Stimulated activated CD4-positive, alpha-beta T cell treated with anti-CD3 and anti-CD28 coated beads, Interleukin-15, amount 100 ng/mL, for 24 hours (primary cell): ENCODE measurements around the gene RBM5.

Source experiments
- DNase-seq: peaks from one replicate; pipeline ENCODE4 v3.0.0-alpha.2; 2020

The RBM5 gene

DNA sequence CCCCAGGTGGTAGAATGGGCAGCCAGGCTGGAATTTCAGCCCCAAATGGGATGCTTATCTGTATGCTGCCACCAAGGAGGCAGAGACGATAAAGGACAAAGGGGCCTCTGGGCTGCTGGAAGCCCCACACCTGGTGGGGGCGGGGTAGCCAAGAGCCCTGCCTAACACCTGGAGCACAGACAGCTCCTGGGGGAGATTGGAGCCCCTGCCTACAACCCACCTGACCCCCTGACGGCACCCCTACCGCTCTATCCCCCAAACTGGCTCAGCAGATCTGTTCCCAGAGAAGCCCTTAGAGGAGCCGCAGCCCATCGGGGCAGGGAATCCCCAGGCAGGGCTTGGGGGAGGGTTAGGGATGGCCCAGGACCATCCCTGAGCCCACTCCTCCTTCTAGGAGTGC lies 50.6 kb downstream of the RBM5 start:
- no peak for DNase-seq

GRCh38 chr3:50139718-50140423 lies 51.2 kb downstream of the RBM5 start:
- no peak for DNase-seq

GRCh38 chr3:50140990-50141389 lies 52.3 kb downstream of the RBM5 start:
- DNase-seq: no peak

DNA sequence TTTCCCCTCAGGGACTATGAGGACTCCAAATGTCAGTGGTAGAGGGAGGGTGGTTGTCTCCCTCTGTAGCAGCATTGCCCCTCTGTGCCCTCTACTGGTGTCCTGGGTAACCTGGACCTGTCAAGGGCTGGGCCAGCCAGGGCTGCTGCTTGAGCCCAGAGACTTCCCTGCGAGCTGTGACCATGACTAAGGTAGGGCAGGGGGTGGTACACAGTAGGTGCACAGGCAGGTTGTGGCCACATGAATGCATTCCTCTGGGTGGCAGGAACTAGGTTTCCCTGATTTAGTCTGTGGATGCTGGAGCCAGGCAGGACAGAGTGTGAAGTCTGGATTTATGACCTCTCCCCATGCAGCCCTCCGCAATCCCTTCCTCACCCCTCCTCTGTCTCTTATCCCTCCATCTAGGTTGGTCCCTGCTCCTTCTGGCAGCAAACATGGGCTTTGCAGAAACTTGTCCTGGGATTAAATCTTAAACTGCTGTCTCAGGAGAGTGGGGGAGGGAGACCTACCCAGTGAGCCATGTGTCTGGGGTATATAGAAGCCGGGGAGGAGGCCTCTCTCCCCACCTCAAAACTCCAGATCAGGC lies 57.7 kb downstream of the RBM5 start:
- DNase-seq: no peak

DNA sequence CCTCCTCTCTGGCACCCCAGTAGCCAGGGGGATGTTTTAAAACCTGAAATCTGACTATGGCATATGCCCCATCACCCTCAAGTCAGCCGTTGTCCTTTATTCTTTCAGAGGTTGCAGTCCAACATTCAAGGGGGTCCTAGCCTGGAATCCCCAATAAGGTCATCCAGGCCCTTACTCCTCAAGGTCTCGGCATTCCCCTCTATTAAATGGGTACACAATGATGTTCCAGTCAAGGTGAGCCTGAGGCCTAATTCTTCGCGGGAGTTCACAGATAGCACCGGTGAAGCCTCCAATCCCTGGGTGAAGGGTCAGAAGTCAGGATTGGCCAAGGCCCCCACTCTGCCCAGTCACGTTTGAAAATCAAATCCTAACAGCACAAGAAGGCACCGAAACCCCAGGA lies 58.3 kb downstream of the RBM5 start:
- DNase-seq: no peak

GRCh38 chr3:50147447-50147846 lies 58.7 kb downstream of the RBM5 start:
- no peak for DNase-seq

DNA sequence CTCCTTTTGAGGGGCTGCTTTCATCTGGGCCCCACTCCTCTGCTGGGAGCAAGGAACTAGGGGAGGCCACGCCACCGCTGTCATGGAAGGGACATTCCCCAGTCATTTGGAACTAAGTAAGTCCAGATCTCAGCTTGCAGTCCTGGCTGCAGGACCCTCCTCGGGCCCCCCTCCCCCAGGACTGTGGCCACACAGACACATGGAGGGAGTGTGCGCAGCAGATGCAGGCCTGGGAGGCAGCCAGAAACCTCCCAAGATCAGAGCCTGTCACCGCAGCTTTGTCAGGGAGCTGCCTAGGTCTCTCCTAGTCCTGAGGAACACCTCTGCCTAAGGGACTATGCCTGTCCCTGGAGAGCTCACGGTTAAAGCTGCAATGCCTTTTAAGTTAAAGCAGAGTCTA lies 59.1 kb downstream of the RBM5 start:
- DNase-seq: no peak

GRCh38 chr3:50150404-50150750 lies 61.7 kb downstream of the RBM5 start:
- DNase-seq: no peak

DNA sequence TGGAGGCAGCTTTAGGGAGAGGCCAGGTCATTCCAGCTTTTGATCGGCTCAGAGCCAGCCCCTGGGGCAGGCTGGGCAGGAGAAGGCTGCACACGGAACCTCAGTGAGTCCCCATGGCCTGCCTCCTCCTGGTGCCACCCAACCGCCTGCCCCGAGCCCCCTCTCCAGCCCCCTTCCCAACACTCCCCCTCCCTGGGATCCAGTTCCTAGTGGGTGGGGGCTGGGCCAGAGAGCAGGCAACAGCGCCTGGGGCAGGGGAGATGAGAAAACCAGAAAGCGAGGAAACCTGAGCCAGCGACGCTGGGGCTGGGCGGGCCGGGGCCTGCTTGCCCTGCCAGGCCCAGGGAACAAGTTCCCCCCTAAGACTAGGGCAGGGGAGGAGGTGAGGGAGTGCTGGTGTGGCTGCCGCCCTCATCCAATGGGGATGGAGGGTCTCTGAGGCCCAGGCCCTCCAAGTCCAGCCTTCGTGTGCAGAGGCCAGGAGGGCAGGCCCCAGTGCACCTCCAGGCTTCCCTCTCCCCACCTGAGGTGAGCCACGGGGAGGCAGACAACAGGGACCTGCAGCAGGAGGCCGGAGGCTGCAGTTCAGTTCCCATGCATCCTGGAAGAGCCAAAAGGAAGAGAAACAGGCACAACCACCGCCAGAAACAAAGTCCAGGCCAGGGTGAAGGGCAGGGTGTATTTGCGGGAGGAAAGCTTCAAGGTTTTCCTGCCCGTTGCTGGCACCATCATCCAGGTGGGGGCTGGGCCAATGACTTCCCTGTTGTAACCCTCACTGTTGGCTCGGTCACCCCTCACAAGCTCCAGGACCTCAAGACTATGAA lies 62.4 kb downstream of the RBM5 start:
- DNase-seq: no peak

GRCh38 chr3:50151728-50152127 lies 63.0 kb downstream of the RBM5 start:
- no peak for DNase-seq

DNA sequence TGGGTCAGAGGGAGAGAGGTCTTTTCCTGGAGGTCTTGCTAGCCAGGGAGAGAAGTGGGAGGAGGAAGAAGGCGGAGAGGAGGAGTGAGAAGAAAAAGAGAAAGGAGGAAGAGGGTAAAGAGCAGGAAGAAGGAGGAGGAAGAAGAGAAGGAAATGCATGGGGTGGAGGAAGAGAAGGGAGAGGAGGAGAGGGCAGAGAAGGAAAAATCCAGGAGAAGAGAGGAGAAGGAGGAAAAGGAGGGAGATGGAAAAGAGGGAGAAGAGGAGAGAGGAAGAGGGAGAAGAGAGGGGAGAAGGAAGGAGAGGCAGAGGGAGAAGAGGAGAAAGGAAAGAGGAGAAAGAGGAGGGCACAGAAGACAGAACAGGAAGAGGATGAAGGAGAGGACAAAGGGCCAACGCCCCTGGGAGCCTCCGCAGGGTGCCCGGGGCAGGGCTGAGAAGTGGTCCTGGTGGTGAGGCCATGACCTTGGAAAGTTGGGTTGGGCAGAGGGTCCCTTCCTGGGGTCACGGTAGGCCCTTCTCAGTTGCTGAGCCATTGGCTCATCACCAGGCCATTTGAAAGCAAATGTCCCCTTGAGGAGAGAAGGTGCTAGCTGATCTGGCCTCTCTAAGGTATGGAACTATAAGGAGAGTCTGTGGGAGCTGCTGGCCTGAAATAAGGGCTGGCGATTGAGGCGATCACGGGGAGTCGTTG lies 65.2 kb downstream of the RBM5 start:
- no peak for DNase-seq

- DNase-seq: no peak
Measured at GRCh38 chr3:50154476-50154839, 65.7 kb downstream of the RBM5 start.

DNA sequence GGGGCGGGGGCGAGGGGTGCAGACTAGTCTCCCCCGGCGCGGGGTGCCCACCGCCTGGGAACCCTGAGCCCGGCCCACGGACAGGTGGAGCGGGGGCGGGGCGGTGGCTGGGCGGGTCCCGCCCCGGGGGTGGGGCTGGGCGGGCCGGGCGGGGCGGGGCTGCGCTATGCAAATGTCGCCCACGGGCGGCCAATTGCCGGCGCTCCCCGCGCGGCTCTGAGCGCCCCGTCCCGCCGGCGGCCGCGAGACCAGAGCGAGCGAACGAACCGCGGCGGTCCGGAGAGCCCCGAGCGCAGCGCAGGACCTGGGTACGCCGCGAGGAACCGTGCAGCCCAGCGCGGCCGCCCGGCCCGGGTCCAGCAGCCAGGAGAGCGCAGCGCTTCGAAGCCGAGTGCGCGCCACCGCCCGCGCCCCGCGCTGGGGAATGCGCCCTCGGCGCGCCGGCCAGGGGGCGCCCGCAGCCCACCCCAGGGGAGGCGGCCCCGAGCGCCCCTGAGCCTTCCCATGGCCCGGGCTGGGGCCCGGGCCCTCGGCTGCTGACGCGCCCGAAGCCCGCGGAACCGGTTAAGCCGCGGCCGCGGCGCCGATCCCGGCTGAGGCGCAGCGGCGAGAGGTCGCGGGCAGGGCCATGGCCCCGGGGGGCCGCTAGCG lies 66.2 kb downstream of the RBM5 start, which contains the start of gene SEMA3F:
Gene SEMA3F (plus strand): TSS at position 485 of the 651 bp plus-strand sequence. CDS start 4,299 bp downstream, outside the sequence.
- DNase-seq: peak; percentile 72

- DNase-seq: no peak
Measured at GRCh38 chr3:50155491-50155878, 66.8 kb downstream of the RBM5 start.

GRCh38 chr3:50155891-50156290 lies 67.2 kb downstream of the RBM5 start:
- no peak for DNase-seq

- no peak for DNase-seq
Measured at GRCh38 chr3:50156549-50157493, 68.1 kb downstream of the RBM5 start.

DNA sequence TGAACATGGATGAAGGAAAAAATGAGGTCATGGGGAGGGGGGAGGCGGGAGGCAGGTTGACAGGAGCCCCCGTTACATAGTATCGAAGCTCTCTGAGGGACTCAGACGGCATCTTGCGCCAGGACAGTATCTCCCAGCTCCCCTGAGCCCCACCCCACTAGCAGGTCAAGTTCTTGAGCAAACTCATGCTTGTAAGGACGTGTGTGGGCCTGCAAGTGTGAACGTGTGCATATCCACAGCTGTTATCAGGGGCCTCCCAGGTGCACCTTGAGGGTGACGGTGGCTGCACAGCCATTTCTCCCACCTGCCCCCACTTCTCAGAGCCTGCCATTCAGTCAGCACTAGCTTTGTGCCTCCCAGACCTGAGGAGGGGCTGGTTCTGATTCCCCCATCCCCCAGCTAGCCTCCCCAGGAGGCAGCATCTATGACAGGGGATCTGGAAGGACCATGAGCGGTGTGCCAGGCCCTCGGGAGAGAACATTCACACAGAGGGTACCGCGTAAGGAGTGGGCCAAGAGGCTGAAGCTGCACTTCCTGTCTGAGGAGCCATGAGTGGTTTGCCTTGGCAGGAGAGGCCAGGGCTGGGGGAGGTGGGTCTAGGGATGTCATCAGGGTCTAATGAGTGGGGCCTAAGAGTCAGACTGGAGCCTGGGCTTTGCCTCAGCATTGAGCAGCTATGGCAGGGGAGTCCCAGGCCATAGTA lies 69.3 kb downstream of the RBM5 start:
- DNase-seq: no peak

DNA sequence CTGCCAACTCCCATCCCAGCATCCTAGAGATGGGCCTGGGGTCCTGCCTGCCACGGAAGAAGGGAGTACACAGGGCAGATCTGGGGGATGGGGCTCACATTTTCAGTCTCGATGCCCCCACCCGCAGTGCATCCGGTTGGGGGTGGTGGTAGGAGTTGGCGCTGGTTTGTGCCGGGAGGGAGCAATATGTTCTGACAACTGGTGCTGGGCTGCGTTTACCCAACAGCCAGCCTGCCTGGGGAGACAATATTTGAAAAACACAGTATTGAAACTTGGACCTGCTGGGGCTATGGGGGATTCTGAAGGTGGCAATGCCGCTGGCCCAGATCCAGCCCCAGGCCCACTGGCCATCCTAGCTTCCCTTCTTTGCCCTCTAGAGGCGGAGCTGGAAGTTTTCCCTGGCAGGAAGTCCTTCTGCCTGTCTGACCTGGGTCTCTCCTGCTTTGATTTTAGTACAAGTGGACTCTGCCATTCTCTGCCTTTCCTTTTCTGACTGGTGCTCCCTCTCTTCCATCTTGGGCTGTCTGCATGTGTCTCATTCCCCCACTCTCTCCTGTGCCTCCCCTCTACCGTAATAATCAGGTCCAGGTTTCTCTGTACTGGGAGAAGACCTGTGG lies 69.9 kb downstream of the RBM5 start:
- DNase-seq: no peak

DNA sequence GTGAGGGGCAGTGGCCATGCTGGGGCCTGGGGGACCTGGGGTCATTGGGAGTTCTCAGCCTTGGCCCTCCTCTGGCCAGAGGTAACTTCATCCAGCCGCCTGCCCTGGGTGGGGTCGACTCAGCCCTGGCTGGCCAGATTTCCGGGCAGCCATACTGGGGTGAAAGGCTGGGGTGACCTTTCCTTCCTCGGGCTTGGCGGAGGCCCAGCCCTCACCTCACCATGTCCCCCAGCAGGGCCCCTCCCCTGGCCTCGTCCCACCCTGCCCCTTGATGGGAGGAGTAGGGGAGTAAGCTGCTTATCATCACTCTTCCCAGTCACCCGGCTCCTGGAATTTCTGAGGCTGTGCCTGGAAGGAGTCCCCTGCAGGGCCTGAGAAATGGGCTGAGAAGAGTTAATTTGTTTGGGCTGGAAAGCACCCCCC lies 71.9 kb downstream of the RBM5 start:
- DNase-seq: no peak

DNA sequence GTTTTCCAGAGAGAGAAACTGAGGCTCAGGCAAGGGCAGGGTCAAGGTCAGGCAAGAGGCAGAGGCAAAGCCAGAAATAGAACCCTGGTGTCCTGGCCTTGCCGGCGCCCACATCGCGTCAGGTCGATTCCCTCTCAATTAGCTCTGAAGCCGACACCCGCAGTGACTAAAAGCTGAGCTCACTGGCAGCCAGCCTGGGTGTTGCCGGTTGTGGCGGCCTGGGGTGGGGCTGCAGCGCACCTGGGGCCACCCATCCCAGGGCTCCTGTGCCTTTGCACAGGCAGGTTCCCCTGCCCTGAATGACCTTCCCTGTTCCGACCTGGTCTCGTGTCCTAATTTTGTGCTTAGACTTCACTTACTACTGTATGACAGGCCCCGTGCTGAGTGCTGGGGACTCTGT lies 72.6 kb downstream of the RBM5 start:
- DNase-seq: no peak
